GM12878 (cell line): ENCODE data around the gene METAP1D. TPM values are rescaled to one million over a fixed set of nuclear protein-coding genes. Genes with fewer than 3 reads are reported as not detected.

Source experiments
- ATAC-seq: fragments of 200-7000 bp; cut with Tn5 transposase; 3 replicates; pipeline ENCODE4 v1.9.1; 2020; ENCODE audit warnings: mild to moderate bottlenecking, moderate library complexity
- BruUV-seq: library from RNA; stranded (reverse); fragments of 400-500 nt; replicated peaks from 2 replicates; lab custom pipeline; 2021; lab: Mats Ljungman, UMichigan
- CTCF ChIA-PET: fragments of 300-600 bp; sonication (Branson Sonifier 250); formaldehyde crosslinking; extraction: SDS; loops from one replicate; lab custom pipeline; 2021; ENCODE audit warnings: inconsistent platforms; lab: Yijun Ruan, JAX
- POLR2A ChIA-PET: fragments of 350-600 bp; formaldehyde crosslinking; extraction: SDS; loops from one replicate; lab custom pipeline; 2021; ENCODE audit warnings: inconsistent platforms; lab: Charles Lee
- RAD21 ChIA-PET: fragments of 300-600 bp; sonication (Branson Sonifier 250); formaldehyde crosslinking; loops from one replicate; lab custom pipeline; 2023; ENCODE audit warnings: antibody characterized with exemption; ENCODE audit not compliant: unreplicated experiment; lab: Charles Lee
- SMC1A ChIA-PET: fragments of 300-600 bp; sonication (Branson Sonifier 250); formaldehyde crosslinking; loops from one replicate; lab custom pipeline; 2023; ENCODE audit not compliant: unreplicated experiment, uncharacterized antibody; lab: Charles Lee
- DNase-seq: peaks from one replicate; pipeline ENCODE4 v3.0.0-alpha.2; 2011; ENCODE audit warnings: low read depth, low spot score
- FAIRE-seq: peaks from 3 replicates; lab custom pipeline; 2011; peaks lifted over from hg19 to GRCh38; lab: Jason Lieb, UNC
- H2AFZ ChIP-seq: 2 replicates; pipeline ENCODE4 v1.6.0; 2011; ENCODE audit warnings: low read depth, low read length, control low read depth; ENCODE audit not compliant: control insufficient read depth
- H3K27ac ChIP-seq: 2 replicates; pipeline ENCODE4 v1.5.1; 2011; ENCODE audit warnings: control low read depth; ENCODE audit not compliant: control insufficient read depth, insufficient read depth
- H3K27me3 ChIP-seq, 2 experiments: replicated peaks in 1 of 2; 2 replicates each; pipeline versions ENCODE4 v1.6.0 to v1.6.1; 2011; ENCODE audit warnings: low read length in 1 of 2; ENCODE audit not compliant: control insufficient read depth in 2 of 2, insufficient read depth in 2 of 2
- H3K36me3 ChIP-seq, 2 experiments: 2 replicates each; pipeline ENCODE4 v1.5.1; 2011; ENCODE audit warnings: low read length in 1 of 2; ENCODE audit not compliant: control insufficient read depth in 2 of 2, insufficient read depth in 2 of 2
- H3K4me1 ChIP-seq: 2 replicates; pipeline ENCODE4 v1.6.1; 2011; ENCODE audit warnings: mild to moderate bottlenecking, low read length, moderate library complexity, mixed read lengths; ENCODE audit not compliant: control insufficient read depth, insufficient read depth
- H3K4me2 ChIP-seq: 2 replicates; pipeline ENCODE4 v1.6.0; 2011; ENCODE audit warnings: control low read depth; ENCODE audit not compliant: control insufficient read depth, insufficient read depth
- H3K4me3 ChIP-seq: fragments of 200-600 bp; sonication (generic); 2 replicates; pipeline ENCODE4 v1.5.1; 2016
- H3K79me2 ChIP-seq: 2 replicates; pipeline ENCODE4 v1.6.0; 2011; ENCODE audit warnings: low read length; ENCODE audit not compliant: control insufficient read depth, insufficient read depth
- H3K9ac ChIP-seq: 2 replicates; pipeline ENCODE4 v1.8.0; 2011; ENCODE audit warnings: low read length, control low read depth, mixed read lengths; ENCODE audit not compliant: control insufficient read depth, insufficient read depth
- H3K9me3 ChIP-seq: replicated peaks from 3 replicates; pipeline ENCODE4 v1.5.1; 2011; ENCODE audit warnings: mild to moderate bottlenecking, low read length; ENCODE audit not compliant: control insufficient read depth, insufficient read depth
- H4K20me1 ChIP-seq: 2 replicates; pipeline ENCODE4 v1.6.0; 2011; ENCODE audit not compliant: control insufficient read depth, insufficient read depth
- CBFB ChIP-seq: IDR thresholded peaks from 2 replicates; pipeline ENCODE4 v1.6.1; 2016; ENCODE audit warnings: antibody characterized with exemption, low read depth
- CREB1 ChIP-seq: IDR thresholded peaks from 2 replicates; pipeline ENCODE4 v1.6.1; 2012; ENCODE audit warnings: low read depth, mild to moderate bottlenecking, inconsistent platforms
- E2F4 ChIP-seq: IDR thresholded peaks from 2 replicates; pipeline ENCODE4 v1.6.1; 2012; ENCODE audit warnings: low read depth, low read length, improper control_type of control experiment
- IKZF1 ChIP-seq: fragments of 450-650 bp; conservative IDR thresholded peaks from 2 replicates; pipeline ENCODE4 v1.6.1; 2017; ENCODE audit warnings: antibody characterized with exemption, mild to moderate bottlenecking
- RBBP5 ChIP-seq: fragments of 200-600 bp; sonication (generic); conservative IDR thresholded peaks from 2 replicates; pipeline ENCODE4 v1.6.1; 2016
- SPI1 ChIP-seq: IDR thresholded peaks from 2 replicates; pipeline ENCODE4 v1.6.1; 2011; ENCODE audit warnings: low read depth, mild to moderate bottlenecking, low read length, moderate library complexity, borderline replicate concordance; ENCODE audit not compliant: insufficient read depth
- TBL1XR1 ChIP-seq: IDR thresholded peaks from 2 replicates; pipeline ENCODE4 v1.6.1; 2012; ENCODE audit warnings: low read depth, low read length, improper control_type of control experiment
- ZBTB40 ChIP-seq: fragments of 450-650 bp; IDR thresholded peaks from 2 replicates; pipeline ENCODE4 v1.6.1; 2016; ENCODE audit warnings: mild to moderate bottlenecking, moderate library complexity, borderline replicate concordance
- ZNF207 ChIP-seq: fragments of 450-650 bp; IDR thresholded peaks from 2 replicates; pipeline ENCODE4 v1.6.1; 2014; ENCODE audit warnings: antibody characterized with exemption, mild to moderate bottlenecking, borderline replicate concordance
- ZSCAN29 ChIP-seq: fragments of 450-650 bp; IDR thresholded peaks from 2 replicates; pipeline ENCODE4 v1.6.1; 2017; ENCODE audit warnings: mild to moderate bottlenecking, moderate library complexity
- WGBS: methylation state at CpG from one replicate; pipeline ENCODE4 v1.1.6; 2016; ENCODE audit warnings: low lambda C conversion rate; ENCODE audit not compliant: insufficient replicate concordance, insufficient coverage; ENCODE audit errors: missing lambda C conversion rate; 5-methylcytosine and 5-hydroxymethylcytosine counted together
- in situ Hi-C: fragments of 300-500 bp; cut with MboI; formaldehyde crosslinking; loops from 9 replicates; pipeline ENCODE4 v1.14.3; 2018; ENCODE audit warnings: mixed read lengths
- intact Hi-C: fragments of 100-400 bp; cut with micrococcal nuclease; formaldehyde crosslinking; loops from one replicate; pipeline ENCODE4 v1.14.2; 2022; ENCODE audit not compliant: unreplicated experiment
- polyA plus RNA-seq, 11 experiments: library from polyadenylated mRNA; depleted of rRNA in 4 of 11; unstranded in 6 of 11; stranded (reverse) in 5 of 11; fragments of >200 nt; fragmentation: Nextera tagmentation in 4 of 11; fragmentation: Illumina TruSeq in 1 of 11; extraction: Ambion mirVana in 4 of 11; extraction: Trizol in 1 of 11; gene quantifications; 1 replicate in 1 of 11; 2 replicates in 10 of 11; pipeline versions ENCODE4 v1.2.1 to v1.2.3, GENCODE V29; 2011 to 2016; ENCODE audit warnings: inconsistent platforms in 2 of 11, missing spikeins in 2 of 11, low read depth in 1 of 11
- total RNA-seq, 4 experiments: library from RNA; depleted of rRNA in 3 of 4; stranded (reverse); fragments of >200 nt in 3 of 4; fragmentation: Illumina TruSeq in 1 of 4; extraction: Trizol in 1 of 4; gene quantifications; 2 replicates each; pipeline versions ENCODE4 v1.2.1 to v1.2.3, GENCODE V29; 2013 to 2021
- TF ChIP-seq, protein P1 (sequence below): fragments of 450-650 bp; IDR thresholded peaks from 2 replicates; pipeline ENCODE4 v1.6.1; 2016; ENCODE audit warnings: mild to moderate bottlenecking

Gene METAP1D
- total and polyA plus RNA-seq, 10 of the 15 experiments (the other 5 are each of a cell fraction or from before 2014, with no cell fraction given): 4.5 to 12.1 (median 7.8) TPM

DNA sequence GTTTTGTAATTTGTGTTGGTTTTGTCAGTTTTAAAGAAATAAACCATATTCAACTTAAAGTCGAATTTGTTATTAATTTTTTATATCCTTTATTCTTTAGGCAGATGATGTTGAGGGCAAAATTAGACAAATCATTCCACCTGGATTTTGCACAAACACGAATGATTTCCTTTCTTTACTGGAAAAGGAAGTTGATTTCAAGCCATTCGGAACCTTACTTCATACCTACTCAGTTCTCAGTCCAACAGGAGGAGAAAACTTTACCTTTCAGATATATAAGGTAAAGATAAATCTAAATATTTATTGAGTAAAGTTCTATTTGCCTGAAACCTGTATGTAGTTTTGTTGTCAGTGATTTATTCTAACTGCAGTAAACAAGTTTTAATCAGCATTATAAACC, 34.5 kb upstream of the METAP1D start:
- no peak overlapping the region for H3K4me3 ChIP-seq
- no peaks in the 10 kb centered on the region for H3K27me3 ChIP-seq
- no peak for FAIRE-seq
- H3K4me1 ChIP-seq: no peaks in the 10 kb centered on the region
- in situ Hi-C loops: no loop called here
- SMC1A ChIA-PET: interaction anchor here (1.2 kb wide), 1 partner anchor 17 kb away, joined by 3 read pairs; no protein-coding TSS in a partner anchor
- H2AFZ ChIP-seq: no peak overlapping the region
- no peak for ATAC-seq
- WGBS: 95% methylated on average over 3 of the region's 3 CpGs
- no peak overlapping the region for H3K27ac ChIP-seq
- POLR2A ChIA-PET: no interaction called here
- RAD21 ChIA-PET: no interaction called here
- TF ChIP-seq E2F4: no peak
- TF ChIP-seq TBL1XR1: no peak
- TF ChIP-seq, protein P1, sequence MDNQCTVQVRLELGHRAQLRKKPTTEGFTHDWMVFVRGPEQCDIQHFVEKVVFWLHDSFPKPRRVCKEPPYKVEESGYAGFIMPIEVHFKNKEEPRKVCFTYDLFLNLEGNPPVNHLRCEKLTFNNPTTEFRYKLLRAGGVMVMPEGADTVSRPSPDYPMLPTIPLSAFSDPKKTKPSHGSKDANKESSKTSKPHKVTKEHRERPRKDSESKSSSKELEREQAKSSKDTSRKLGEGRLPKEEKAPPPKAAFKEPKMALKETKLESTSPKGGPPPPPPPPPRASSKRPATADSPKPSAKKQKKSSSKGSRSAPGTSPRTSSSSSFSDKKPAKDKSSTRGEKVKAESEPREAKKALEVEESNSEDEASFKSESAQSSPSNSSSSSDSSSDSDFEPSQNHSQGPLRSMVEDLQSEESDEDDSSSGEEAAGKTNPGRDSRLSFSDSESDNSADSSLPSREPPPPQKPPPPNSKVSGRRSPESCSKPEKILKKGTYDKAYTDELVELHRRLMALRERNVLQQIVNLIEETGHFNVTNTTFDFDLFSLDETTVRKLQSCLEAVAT: no peak
- no peak for TF ChIP-seq CBFB
- TF ChIP-seq SPI1: no peak
- TF ChIP-seq CREB1: no peak
- no peak for TF ChIP-seq ZNF207
- TF ChIP-seq RBBP5: no peak
- no peak for TF ChIP-seq IKZF1
- no peak for TF ChIP-seq ZSCAN29
- TF ChIP-seq ZBTB40: no peak
- H3K9ac ChIP-seq: no peak overlapping the region
- H3K36me3 ChIP-seq: peaks cover 1 to 7% of the 10 kb centered on the region in 2 experiments; a peak in 2 of 4 replicates
- DNase-seq: no peak
- no peaks in the 10 kb centered on the region for H3K9me3 ChIP-seq
- H3K79me2 ChIP-seq: no peaks in the 10 kb centered on the region
- BruUV-seq: no TSS peak
- no peaks in the 10 kb centered on the region for H4K20me1 ChIP-seq
- no peak overlapping the region for H3K4me2 ChIP-seq
- intact Hi-C loops: no loop called here
- CTCF ChIA-PET: interaction anchor here (0.6 kb wide), 1 partner anchor 15 kb away, joined by 3 read pairs; no protein-coding TSS in a partner anchor
